ENCODE results near the gene PITPNC1. TPM values are rescaled to one million over a fixed set of nuclear protein-coding genes. Genes with fewer than 3 reads are reported as not detected.
A peak's percentile ranks its signal among the peaks of the same experiment; 100 is the strongest.
"Not testable (repeated sequence)": the region's sequence is repeated elsewhere in the genome, so short reads cannot be mapped to it uniquely, and the experiment has no call there.

PITPNC1 gene
- polyA plus RNA-seq, 10 donors: 8.9 to 15.8 (median 10.8) TPM

- peak; percentile 91 to 97 (median 93) for DNase-seq
Observed at GRCh38 chr17:67366193-67367157, 10.6 kb upstream of the PITPNC1 start, which contains the start of gene PSMD12. Gene PSMD12 (minus strand): TSS chr17:67366577. CDS start chr17:67366519, 58 bp downstream.

- no peak for DNase-seq
Observed at GRCh38 chr17:67369676-67370075, 7.4 kb upstream of the PITPNC1 start.

GRCh38 chr17:67372751-67373150, 4.3 kb upstream of the PITPNC1 start:
- DNase-seq: no peak

GRCh38 chr17:67374329-67375053, 2.6 kb upstream of the PITPNC1 start:
- DNase-seq: peak in 2 of 3 donors; percentile 83 to 91

GRCh38 chr17:67375054-67375427, 2.0 kb upstream of the PITPNC1 start:
- no peak for DNase-seq

GRCh38 chr17:67375716-67376115, 1.4 kb upstream of the PITPNC1 start:
- DNase-seq: peak in 1 of 3 donors; percentile 36

- DNase-seq: no peak
Observed at GRCh38 chr17:67376415-67376736, 705 bp upstream of the PITPNC1 start.

GRCh38 chr17:67377488-67378453, 690 bp downstream of the PITPNC1 start:
- peak in 2 of 3 donors; percentile 61 to 85 for DNase-seq

- peak; percentile 72 to 91 (median 84) for DNase-seq
Observed at GRCh38 chr17:67378454-67379250, 1.6 kb downstream of the PITPNC1 start.

GRCh38 chr17:67379251-67379630, 2.2 kb downstream of the PITPNC1 start:
- no peak for DNase-seq

- no peak for DNase-seq
Observed at GRCh38 chr17:67381929-67382257, 4.8 kb downstream of the PITPNC1 start.

- DNase-seq: no peak
Observed at GRCh38 chr17:67385122-67385988, 8.3 kb downstream of the PITPNC1 start.

- peak in 2 of 3 donors; percentile 36 to 45 for DNase-seq
Observed at GRCh38 chr17:67386965-67387551, 10.0 kb downstream of the PITPNC1 start.

- DNase-seq: not testable (repeated sequence)
Observed at GRCh38 chr17:67388536-67388935, 11.5 kb downstream of the PITPNC1 start.

- DNase-seq: no peak
Observed at GRCh38 chr17:67388986-67389385, 11.9 kb downstream of the PITPNC1 start.

- DNase-seq: no peak
Observed at GRCh38 chr17:67390006-67390645, 13.0 kb downstream of the PITPNC1 start.

- peak in 1 of 3 donors; percentile 80 for DNase-seq
Observed at GRCh38 chr17:67390646-67391361, 13.7 kb downstream of the PITPNC1 start.

GRCh38 chr17:67392111-67392510, 15.0 kb downstream of the PITPNC1 start:
- no peak for DNase-seq
